HPDE6-E6E7 (cell line): ENCODE results near the gene TEC.
"Not testable (repeated sequence)": the region's sequence is repeated elsewhere in the genome, so short reads cannot be mapped to it uniquely, and the experiment has no call there.

Experiments
- DNase-seq: peaks from one replicate; pipeline ENCODE4 v3.0.0; 2011; ENCODE audit warnings: missing footprints; ENCODE audit errors: extremely low spot score

The TEC gene

DNA sequence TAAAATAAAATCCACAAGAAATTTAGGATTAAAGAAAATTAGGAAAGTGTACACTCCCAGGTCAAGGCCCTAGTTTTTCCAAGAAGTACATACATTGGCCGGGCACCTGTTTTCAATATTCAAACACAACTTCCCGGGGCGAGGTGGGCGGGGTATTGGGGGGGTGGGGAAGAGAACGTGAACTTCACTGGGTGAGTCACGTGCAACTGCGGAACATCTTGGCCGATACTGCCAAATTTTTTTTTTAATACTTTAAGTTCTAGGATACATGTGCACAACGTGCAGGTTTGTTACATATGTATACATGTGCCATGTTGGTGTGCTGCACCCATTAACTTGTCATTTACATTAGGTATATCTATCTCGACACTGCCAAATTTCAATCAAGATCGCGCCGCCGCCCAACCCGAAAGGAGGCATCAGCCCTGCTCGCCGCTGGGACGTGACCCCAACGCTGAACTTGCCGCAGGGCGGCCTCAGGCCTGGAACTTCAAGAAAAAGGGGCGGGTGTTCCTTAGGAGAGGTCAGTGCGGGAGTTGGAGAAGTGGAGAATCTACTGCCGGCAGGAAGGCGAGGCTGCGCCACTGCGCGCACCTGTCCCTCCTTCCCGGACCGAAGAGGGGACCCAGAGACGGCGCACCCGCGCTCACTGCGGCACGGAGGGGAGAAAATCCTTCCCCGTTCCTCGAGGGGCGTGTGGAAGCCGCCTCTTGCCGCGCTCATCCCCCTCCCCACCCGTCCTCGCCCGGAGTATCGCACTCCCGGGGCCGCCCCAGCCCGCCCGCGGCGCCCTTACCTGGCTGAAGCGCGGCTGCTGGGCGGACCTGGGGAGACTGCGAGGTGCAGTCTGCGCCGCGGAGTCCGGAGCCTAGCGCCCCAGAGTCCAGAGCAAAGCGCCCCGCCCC lies at the start of gene TEC:
Gene TEC, minus strand, starts transcription at position 883 of the 905 bp plus-strand sequence. CDS start 41,224 bp downstream, outside the sequence.
- DNase-seq = peak; percentile 86

GRCh38 chr4:48315728-48316630 lies 46.3 kb upstream of the TEC start:
- DNase-seq = peak; percentile 40

DNA sequence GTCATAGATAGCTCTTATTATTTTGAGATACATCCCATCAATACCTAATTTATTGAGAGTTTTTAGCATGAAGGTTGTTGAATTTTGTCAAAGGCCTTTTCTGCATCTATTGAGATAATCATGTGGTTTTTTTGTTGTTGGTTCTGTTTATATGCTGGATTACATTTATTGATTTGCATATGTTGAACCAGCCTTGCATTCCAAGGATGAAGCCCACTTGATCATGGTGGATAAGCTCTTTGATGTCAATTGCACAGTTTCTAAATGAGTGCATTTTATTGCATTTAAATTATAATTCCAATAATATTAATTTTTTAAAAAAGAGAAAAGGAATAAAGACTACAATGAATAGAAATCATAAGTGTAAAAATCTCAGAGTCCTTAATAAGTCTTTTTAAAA lies 45.1 kb upstream of the TEC start:
- not testable (repeated sequence) for DNase-seq

DNA sequence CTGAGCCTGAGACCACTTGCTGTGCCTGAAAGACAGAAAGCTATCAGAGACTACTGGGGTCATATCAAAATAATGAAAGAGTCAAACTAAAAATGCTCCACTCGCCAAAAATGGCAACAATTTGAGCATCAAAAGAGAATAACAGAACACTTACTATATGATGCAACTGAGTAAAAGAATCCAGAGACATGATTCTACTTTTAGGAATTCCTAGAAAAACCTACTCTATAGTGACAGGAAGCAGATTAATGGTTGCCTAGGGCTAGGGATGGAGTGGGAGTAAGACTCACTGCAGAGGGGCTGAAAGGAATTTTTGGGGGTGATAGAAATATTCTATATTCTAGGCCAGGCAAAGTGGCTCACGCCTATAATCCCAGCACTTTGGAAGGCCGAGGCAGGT lies 42.3 kb upstream of the TEC start:
- DNase-seq = no peak

DNA sequence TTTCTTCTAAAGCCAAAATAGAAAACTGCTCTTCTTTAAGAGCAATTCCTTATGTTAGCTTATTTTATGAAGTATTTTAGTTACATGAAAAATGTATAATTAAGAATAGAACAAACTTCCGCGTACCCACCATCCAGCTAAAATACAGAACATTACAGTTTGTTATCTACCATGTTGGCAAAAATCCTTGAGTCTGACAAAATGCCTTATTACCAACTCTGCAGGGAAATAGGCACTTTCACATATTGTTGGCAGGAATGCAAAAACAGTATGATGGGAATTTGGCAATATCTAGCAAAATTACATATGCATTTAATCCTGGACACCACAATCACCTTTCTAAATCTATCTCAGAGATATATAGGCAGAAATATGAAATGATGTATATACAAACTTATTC lies 39.3 kb upstream of the TEC start:
- no peak for DNase-seq

GRCh38 chr4:48307528-48307927 lies 37.9 kb upstream of the TEC start:
- DNase-seq = no peak

DNA sequence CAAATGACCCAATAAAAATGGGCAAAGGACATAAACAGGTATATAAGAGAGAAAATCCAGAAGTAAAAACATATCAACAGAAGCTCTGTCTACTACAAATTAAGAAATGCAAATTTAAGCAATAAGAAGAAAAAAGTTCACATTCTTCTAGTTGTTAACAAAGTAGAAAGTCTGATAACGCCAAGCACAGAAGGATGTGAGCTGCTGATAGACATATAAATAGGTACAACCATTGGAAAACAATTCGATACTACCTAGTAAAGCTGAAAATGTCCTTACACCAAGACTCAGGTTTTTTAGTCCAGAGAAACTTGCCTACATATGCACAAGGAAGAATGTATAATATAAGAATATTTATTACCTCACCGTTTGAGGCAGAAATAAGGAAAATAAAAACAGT lies 35.9 kb upstream of the TEC start:
- no peak for DNase-seq

DNA sequence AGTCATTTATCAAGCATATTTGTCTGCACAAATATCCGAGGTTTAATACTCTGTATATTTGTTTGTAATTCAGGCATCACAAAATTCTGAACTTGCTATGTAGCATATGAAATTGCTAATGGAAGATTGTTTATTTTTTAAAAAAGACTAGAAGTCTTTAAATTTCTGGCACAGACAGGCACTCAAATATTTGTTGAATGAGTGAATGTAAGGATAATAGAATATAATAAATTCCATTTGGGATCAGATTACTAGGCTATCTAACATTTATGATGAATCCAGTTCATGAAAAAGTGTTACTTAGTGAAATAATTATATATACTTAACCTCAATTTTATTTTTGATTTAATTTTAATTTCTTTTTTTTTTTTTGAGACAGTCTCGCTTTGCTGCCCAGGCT lies 30.4 kb upstream of the TEC start:
- DNase-seq = no peak

GRCh38 chr4:48299560-48299959 lies 29.9 kb upstream of the TEC start:
- DNase-seq = no peak

GRCh38 chr4:48297256-48297846 lies 27.7 kb upstream of the TEC start:
- no peak for DNase-seq

DNA sequence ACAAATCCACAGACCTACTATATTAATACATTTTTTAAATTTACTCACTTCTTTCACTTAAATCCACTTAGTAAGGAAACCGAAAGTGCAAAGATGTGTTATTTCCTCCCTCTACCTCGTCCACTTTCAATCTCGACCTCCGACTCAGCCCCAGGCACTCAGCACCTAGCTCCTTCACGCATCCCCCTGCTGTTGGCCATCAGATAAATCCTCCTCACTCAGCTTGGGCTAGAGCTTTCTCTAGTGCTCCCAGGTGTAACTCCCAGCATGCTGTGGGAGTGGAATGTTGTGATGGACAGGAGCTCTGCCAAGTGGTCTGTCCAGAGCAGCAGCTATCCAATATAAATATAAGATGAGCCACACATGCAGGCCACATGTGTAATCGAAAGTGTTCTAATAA lies 26.7 kb upstream of the TEC start:
- no peak for DNase-seq

DNA sequence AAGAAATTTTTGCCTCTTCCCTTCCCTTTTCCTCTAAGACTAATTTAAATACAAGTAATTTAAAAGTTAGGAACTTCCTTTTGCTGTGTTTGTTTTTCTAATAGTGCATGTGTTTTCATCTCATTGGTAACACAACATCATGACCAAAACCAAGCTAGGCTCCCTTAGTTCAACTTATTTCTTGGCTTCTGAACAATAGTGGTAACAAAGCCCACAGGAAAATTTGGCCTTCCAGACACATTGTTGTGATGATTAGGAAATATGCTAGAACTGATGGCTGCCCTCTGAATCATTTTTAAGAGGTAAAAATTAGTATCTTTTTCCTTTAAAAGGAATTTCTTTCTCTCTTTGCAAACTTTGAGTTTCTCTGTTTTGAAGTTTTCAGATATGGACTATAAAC lies 25.5 kb upstream of the TEC start:
- DNase-seq = no peak

DNA sequence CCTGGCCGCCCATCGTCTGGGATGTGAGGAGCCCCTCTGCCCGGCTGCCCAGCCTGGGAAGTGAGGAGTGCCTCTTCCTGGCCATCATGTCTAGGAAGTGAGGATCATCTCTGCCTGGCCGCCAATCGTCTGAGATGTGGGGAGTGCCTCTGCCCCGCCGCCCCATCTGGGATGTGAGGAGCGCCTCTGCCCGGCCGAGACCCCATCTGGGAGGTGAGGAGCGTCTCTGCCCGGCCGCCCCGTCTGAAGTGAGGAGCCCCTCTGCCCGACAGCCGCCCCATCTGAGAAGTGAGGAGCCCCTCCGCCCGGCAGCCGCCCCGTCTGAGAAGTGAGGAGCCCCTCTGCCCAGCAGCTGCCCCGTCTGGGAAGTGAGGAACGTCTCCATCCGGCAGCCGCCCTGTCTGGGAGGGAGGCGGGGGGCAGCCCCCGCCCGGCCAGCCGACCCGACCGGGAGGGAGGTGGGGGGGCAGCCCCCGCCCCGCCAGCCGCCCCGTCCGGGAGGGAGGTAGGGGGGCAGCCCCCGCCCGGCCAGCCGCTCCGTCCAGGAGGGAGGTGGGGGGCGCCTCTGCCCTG lies 22.7 kb upstream of the TEC start:
- not testable (repeated sequence) for DNase-seq

DNA sequence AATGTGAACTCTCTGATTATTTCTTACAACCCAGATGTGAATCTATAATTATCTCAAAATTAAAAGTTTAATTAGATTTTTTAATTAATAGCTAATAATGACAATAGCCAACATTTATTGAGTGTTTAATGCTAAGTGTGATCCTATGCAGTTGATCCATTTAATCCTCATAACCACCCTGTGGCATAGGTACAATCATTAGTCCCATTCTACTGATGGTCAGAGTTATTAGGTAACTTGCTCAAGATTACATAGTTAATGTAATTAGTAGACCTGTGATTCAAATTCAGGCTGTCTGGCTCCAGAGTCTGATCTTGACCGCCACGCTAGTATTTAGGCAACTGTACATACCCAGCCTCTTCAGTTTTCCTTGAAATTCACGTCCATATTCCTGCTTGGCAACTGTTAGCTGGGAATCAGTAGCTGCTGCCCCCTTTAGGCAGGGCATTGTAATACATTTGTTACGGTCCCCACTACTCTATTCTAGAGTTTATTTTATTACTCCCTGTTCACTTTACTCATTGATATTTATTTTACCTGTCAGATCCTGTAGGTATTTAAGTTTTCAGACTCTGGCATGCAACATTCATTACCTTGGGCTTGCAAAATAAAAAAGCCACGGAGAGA lies 20.6 kb upstream of the TEC start:
- peak; percentile 43 for DNase-seq

- not testable (repeated sequence) for DNase-seq
Measured at GRCh38 chr4:48286060-48286459, 16.4 kb upstream of the TEC start.

DNA sequence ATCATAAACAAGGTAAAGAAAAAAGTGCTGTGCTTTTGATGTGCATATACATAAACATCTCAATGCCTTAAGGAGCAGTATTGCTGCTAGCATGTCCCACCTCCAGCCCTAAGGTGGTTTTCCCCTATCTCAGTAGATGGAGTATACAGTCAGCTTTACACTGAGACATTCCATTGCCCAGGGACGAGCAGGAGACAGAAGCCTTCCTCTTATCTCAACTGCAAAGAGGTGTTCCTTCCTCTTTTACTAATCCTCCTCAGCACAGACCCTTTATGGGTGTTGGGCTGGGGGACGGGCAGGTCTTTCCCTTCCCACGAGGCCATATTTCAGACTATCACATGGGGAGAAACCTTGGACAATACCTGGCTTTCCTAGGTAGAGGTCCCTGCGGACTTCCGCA lies 16.0 kb upstream of the TEC start:
- not testable (repeated sequence) for DNase-seq

GRCh38 chr4:48275686-48276085 lies 6.0 kb upstream of the TEC start:
- no peak for DNase-seq

GRCh38 chr4:48275247-48275646 lies 5.6 kb upstream of the TEC start:
- DNase-seq = no peak

DNA sequence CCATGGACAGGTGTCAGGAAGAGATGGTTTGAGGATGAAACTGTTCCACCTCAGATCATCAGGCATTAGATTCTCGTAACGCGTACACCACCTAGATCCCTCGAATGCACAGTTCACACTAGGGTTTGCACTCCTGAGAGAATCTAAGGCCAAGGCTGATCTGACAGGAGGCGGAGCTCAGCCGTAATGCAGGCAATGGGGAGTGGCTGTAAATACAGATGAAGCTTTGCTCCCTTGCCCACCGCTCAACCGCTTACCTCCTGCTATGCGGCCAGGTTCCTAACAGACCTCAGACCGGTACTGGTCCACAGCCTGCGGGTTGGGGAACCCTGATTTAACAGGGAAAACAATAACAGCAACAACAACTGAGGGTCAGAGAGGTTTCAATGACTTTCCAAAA lies 2.0 kb upstream of the TEC start:
- DNase-seq = no peak

GRCh38 chr4:48270951-48271473 lies 1.4 kb upstream of the TEC start:
- no peak for DNase-seq

GRCh38 chr4:48270523-48270897 lies 872 bp upstream of the TEC start:
- no peak for DNase-seq
